Activated naive CD8-positive, alpha-beta T cell treated with anti-CD3 and anti-CD28 coated beads, Interleukin-2, amount 50 U/mL, for 24 hours (primary cell): ENCODE data around the gene PNPLA8.
A peak's percentile ranks its signal among the peaks of the same experiment; 100 is the strongest.

Source experiments
- ATAC-seq: fragments of 150-1000 bp; cut with Tn5 transposase; one replicate; pipeline ENCODE4 v1.10.0; 2021
- DNase-seq: peaks from one replicate; pipeline ENCODE4 v3.0.0; 2021
- H3K27ac Mint-ChIP-seq: one replicate; pipeline ENCODE4 v1.8.0; 2021; ENCODE audit warnings: mild to moderate bottlenecking, mixed read lengths
- H3K27me3 Mint-ChIP-seq: one replicate; pipeline ENCODE4 v1.8.0; 2021; ENCODE audit warnings: mixed read lengths
- H3K36me3 Mint-ChIP-seq: one replicate; pipeline ENCODE4 v1.8.0; 2021; ENCODE audit warnings: low read depth, mixed read lengths
- H3K4me1 Mint-ChIP-seq: one replicate; pipeline ENCODE4 v1.8.0; 2021; ENCODE audit warnings: mixed read lengths
- H3K4me3 Mint-ChIP-seq: one replicate; pipeline ENCODE4 v1.8.0; 2021; ENCODE audit warnings: mild to moderate bottlenecking, moderate library complexity, mixed read lengths
- H3K9me3 Mint-ChIP-seq: one replicate; pipeline ENCODE4 v1.8.0; 2021; ENCODE audit warnings: mixed read lengths

Gene PNPLA8

DNA sequence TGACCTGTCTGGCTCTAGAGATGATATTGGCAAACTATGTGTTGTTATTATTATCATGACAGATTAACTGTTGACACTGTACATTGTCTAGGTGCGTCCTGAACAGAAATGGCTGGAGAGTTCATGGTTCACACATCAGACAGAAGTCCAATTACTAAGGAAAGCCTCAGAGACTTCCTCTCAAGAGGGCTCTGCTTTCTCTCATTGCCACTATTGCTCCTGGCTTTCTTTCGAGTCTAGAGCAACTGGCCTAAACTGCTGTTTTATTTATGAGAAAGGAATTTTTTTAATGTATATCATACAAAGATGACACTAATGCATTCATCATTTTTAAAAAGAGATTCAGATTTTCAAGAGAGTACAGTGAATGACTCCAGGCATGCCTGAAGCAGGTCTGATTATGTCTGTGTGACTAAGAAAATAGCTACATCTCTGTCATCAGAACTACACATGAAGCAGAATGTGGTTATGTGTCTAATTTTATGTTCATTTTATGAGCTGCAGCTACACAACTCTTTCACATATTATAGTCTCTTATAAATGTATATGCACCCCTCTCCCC is 100.1 kb downstream of the PNPLA8 start:
- no peak for DNase-seq
- Mint-ChIP-seq H3K27ac (no peak overlapping the region), H3K4me3 (no peak overlapping the region), H3K9me3 (no peaks in the 10 kb centered on the region), H3K4me1 (peaks cover 54% of the 10 kb centered on the region), H3K36me3 (no peaks in the 10 kb centered on the region), H3K27me3 (peaks cover 8% of the 10 kb centered on the region)
- no peak for ATAC-seq

DNA sequence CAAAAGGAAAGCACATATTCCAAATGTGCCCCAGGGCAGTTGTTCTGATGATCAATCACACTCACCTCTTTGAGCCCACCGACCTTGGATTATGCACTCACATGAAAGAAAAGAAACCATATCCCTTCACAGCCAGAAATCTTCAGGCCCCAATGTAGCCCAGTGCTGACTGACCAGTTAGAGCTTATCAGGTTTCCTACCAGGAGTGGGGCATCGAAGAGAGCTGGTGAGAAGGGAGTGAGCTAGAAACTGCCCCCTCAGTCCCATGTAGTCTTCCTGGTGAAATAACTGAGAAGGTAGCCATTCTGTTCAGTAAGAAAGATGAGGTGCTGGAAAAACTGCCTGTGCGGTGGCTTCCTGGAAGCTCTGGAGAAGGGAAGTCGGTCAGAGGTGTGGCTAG is 101.9 kb downstream of the PNPLA8 start:
- H3K27me3 Mint-ChIP-seq: no peaks in the 10 kb centered on the region
- H3K4me3 Mint-ChIP-seq: no peak overlapping the region
- H3K36me3 Mint-ChIP-seq: no peaks in the 10 kb centered on the region
- ATAC-seq (no peak), DNase-seq (no peak)
- no peaks in the 10 kb centered on the region for H3K9me3 Mint-ChIP-seq
- H3K4me1 Mint-ChIP-seq: peaks cover 59% of the 10 kb centered on the region
- peak overlapping the region; percentile 40 for H3K27ac Mint-ChIP-seq

DNA sequence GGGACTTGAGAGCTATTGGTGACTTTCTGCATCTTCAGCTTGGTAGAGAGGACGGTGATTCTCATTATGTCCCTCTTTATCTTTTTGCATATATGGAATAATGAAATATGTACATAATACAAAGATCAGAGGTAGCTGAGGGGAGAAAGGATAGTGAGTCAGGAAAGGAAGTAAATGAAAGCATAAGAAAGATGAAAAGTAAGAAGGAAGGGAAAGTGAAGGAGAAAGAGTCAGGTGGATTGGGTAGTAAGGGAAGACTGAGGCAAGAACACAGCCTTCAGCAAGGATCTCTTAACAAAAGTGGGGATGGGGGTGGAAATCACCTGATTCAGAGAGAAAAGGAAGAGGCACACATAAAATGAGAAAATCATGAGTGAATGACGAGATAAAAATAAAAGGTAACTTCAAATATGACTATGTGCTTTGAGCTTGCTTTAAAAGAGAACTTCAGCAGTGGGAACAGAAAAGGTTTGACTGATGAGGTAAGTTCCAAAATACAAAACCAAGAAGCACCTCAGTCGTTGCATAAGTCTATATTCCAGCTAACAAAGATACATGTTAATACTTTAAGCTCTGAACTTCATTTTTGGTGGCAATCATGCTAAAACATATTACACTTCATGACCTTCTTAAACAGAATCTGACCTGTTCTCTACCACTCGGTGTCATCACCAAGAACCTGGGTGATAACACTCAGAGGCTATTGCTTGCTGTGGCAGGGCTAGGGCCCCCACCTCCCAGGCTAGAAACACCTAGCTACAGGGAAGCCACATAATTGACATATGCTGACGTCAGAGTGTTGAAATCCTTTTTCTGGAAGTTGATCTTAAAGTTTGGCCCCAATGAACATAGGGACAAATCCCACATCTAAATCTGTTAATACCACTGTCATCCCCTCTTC is 102.6 kb downstream of the PNPLA8 start:
- Mint-ChIP-seq H3K4me1 (peaks cover 65% of the 10 kb centered on the region), H3K27me3 (no peaks in the 10 kb centered on the region), H3K27ac (peak overlapping the region; percentile 40), H3K9me3 (no peaks in the 10 kb centered on the region), H3K4me3 (peak overlapping the region; percentile 3), H3K36me3 (no peaks in the 10 kb centered on the region)
- DNase-seq (no peak), ATAC-seq (peak; percentile 41)

DNA sequence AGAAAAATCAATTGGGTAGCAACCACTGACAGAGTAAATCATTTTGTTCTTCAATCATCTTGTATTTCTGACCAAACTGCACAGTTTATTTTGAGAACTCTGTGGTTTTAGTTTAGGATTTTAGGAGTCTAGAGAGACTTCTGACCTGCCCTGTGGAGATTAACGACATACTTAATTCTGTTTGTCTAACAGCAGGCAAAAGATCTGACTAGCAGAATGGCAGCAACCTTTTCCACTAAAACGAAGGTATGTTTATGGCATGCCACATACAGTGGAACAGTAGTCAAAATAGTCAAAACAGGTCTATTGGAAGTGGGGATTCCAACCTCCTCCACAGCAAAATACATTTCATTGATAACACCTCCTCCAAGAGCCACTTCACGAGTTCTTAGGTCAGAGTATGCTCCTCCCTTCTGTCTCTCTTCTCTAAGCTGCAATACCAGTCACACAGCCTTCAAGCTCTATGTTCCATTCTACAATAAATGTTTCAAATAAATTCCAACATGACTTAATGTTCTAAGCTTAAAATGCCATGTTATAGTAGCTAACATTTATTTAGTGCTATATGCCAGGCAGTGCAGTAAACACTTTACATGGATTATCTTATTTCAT is 104.1 kb downstream of the PNPLA8 start:
- Mint-ChIP-seq H3K27ac (peak overlapping the region; percentile 20), H3K4me1 (peaks cover 80% of the 10 kb centered on the region), H3K36me3 (no peaks in the 10 kb centered on the region), H3K27me3 (peaks cover 3% of the 10 kb centered on the region), H3K4me3 (no peak overlapping the region), H3K9me3 (no peaks in the 10 kb centered on the region)
- DNase-seq: no peak
- ATAC-seq: no peak
